HG02623 (cell line): Measurements from ENCODE around the gene RABAC1.

ENCODE experiments used
- ATAC-seq: cut with Tn5 transposase; IDR thresholded peaks from one replicate; pipeline ENCODE4 v1.9.1; 2021; ENCODE audit warnings: moderate library complexity; ENCODE audit not compliant: unreplicated experiment

The RABAC1 gene

DNA sequence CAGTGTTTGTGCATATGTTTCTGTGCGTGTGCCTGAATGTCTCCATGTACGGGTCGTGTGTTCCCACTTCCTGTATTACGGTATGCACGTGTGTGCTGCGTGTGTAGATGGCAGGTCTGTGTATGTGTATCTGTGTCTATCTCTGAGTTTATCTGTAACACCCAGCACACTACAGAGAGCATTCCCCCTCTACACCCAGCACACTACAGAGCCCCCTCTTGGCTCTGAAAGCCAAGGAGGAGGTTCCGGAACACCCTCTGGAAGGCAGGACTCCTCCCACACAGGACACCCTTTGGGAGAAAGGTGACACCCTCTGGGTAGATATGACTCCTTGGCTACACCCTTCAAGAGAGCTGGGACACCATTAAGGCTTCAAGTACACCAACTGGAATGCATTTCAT, 28.8 kb downstream of the RABAC1 start:
- ATAC-seq, result no peak

DNA sequence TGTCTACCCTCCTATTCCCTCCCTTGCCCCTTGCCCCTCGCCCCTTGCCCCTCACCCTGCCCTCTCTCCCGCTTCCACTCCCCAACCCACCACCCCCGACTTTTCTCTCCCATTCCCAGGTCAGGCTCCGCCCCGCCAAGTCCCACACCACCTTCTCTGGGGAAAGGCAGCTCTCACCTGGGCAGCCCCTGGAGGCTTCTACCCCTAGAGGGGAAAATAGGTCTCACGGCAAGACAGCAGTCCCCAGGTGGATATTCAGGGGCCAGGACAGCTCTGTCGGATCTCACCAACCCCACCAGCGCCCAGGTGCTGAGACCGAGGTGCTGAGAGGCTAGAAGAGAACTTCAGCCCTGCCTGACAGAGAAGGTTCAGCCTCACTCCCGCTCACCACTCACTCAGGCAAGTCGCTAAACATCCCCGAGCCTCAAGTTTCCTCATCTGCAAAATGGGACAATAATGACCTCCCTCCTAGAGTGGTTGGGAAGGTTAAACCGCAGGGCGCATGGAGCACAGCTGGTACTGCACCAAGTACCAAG, 29.5 kb downstream of the RABAC1 start:
- ATAC-seq, result no peak

DNA sequence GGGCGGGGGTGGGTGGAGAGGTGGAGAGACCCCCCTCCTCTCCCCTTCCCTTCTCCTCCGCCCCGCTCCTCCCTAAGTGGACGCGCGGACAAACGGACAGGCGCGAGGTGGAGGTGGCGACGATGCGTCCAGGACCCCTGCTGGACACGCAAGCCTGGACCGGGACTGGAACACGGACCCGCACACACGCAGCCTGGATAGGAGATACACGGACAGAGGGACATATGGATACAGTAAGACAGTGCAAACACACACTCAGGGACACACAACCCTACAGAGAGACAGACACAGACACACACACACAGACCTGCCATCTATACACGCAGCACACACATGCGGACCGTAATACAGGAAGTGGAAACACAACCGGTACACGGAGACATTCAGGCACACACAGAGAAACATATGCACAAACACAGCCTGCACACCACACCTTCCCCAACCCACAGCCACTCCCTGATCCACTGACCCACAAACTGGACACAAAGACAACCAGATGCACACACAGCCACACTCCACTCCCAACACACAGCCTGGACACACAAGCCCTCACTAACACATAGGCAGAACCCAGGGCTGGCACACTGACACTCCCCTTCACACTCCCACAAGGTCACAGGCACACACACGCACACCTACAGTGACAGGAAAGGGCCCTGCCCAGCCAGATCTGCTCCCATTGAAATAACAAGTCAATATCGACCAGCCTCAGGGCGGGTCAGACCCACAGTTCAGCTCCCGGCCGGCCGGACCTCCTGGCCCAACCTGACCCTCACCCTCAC, 30.2 kb downstream of the RABAC1 start:
- ATAC-seq, result no peak

DNA sequence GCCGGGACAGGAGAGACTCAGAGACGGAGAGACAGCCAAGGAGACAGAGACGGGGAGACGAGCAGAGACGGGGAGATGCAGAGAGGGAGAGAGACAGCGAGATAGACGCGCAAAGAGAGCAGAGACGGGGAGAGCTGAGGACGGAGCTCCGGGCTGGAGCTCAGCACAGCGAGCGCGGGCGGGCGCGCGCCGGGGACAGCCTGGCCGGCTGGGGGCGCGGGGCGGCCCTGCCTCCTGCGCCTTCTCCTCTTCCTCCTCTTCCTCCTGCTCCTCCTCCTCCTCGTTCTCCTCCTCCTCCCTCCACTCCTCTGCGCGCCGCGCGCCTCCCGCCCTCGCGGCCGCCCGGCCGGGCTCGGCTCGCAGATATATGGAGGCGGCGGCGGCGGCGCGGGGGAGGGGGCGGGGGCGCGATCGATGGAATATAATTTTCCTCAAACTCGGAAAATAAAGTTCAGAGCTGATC, 30.9 kb downstream of the RABAC1 start, which contains the start of gene ERFL:
TSS of gene ERFL (minus strand) at position 229 of the 463 bp plus-strand sequence. CDS start 15,530 bp downstream, outside the sequence.
- ATAC-seq, result no peak

DNA sequence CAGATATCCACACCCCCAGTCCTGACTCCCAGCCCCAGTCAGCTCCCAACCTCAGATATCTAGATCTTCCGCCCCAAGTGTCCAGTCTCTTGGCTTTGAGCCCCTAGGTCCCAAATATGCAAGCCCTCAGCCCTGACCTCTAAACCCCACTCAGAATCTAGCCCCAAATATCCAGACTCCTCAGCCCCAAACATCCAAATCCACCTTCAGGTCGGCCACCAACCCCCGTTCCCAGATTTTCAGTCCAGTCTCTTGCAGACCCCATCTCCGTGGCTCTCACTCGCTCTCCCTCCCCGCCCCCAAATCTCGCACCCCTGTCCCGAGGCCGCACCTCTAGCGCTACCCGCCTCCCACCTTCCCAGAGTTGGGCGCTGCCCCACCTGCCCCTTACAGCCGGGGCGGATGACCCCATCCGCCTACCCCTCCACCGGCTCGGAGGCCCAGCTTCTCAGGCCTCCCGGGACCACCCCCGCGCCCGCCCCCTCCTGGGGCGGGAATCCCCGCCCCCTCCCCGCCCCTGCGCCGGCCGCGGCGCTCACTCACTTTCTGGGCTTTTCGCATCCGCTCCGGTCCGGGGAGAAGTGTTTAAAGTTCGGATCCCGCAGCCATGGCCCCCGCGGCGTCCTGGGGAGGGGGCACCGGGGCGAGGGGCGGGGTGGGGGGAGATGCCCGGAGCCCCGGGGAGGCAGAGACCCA, 31.5 kb downstream of the RABAC1 start:
- ATAC-seq, result no peak

DNA sequence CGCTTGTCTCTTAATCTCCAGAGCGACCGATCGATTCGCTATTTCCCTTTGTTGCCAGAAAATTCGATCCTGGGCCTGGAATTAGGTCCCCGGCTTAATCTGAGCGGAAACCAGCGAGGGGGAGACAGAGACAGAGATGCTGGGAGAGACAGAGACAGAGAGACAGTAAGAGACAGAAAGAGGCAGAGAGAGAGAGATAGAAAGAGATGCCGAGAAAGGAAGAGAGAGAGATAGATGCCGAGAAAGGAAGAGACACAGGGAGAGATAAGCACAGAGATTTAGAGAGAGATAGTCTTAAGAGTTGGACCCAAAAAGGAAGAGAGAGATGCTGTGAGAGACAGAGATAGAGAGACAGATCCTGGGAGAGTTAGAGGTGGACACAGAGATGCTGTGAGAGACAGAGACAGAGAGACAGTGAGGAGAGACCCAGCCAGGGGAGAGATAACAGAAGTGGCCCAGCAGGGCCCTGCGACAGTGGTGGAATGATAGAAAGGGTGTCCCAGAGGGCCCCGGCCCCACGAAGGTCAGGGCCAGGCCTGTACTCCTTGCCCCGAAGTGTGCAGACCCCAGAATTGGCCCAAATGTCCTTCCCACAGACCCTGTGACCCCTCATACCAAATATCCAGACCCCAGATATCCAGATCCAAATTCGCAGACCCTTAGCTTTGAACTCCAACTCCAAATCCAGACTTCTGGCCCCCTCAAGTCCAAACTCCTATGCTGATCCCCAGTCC, 32.2 kb downstream of the RABAC1 start:
- ATAC-seq, result no peak

DNA sequence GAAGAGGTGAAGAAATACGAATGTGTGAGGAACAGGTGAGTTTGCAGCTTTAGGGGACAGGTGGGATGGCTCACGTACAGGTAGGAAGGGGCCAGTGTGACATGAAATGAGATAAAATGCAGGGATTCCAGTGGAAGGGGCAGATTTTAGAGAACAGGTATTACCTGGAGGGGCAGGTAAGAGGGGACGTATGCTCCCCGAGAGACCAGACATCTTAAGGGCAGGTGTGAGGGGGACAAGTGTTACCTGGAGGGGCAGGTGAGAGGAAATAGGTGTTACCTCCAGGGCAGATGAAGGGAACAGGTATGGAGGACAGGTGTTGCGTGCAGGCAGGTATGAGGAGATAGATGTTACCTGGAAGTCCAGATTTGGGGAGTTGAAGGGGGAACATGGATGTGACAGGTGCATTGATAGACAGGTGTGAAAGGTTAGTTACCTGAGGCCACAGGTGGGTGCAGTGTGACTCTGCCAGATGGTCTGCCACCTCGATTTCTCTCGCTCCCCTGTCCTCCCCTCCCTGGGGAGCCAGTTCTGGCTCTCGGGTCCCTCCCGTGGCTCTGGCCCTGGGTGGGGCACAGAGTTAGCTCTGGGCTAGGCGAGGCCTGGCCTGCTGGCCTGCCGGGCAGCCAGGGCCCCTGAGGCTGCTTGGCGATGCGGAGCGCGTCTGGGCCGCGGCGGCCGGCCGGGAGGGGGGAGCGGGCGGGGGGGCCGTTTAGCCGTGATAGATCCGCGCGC, 32.9 kb downstream of the RABAC1 start:
- ATAC-seq, result no peak

DNA sequence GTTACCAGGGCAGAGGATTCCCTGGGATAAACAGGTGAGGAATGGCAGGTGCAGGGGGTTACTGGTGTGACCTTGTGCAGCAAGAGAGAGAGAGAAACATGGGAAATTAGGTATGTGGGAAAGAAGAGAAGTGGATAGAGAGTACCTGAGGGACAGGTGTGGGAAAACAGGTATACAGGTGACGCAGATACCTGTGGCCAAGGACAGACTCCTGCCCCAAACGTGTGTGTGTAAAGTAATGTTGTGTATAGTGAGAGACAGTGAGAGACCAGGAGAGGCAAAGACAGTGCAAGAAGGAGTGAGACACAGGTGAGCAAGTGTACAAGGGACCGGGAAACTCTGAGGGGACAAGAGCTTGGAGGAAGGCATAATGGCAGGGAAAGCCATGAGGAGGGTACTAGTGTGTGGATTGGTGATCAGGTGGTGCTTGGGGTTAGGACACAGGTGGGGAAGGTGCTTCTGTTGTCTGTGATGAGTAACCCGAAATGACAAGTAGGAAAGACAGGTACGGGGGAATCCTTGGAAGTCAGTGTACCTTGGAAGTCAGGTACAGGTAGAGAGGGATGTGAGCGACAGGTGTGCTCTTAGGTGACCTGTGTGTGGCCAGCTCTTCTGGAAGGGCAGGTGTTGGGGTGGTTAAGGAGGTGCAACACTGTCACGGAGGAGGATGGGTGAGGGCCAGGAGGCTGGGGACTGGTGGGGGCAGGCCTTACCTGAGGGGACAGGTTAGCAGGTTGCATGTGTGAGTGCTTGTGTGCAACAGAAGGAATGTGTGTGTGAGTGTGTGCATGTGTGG, 33.7 kb downstream of the RABAC1 start:
- ATAC-seq, result no peak

DNA sequence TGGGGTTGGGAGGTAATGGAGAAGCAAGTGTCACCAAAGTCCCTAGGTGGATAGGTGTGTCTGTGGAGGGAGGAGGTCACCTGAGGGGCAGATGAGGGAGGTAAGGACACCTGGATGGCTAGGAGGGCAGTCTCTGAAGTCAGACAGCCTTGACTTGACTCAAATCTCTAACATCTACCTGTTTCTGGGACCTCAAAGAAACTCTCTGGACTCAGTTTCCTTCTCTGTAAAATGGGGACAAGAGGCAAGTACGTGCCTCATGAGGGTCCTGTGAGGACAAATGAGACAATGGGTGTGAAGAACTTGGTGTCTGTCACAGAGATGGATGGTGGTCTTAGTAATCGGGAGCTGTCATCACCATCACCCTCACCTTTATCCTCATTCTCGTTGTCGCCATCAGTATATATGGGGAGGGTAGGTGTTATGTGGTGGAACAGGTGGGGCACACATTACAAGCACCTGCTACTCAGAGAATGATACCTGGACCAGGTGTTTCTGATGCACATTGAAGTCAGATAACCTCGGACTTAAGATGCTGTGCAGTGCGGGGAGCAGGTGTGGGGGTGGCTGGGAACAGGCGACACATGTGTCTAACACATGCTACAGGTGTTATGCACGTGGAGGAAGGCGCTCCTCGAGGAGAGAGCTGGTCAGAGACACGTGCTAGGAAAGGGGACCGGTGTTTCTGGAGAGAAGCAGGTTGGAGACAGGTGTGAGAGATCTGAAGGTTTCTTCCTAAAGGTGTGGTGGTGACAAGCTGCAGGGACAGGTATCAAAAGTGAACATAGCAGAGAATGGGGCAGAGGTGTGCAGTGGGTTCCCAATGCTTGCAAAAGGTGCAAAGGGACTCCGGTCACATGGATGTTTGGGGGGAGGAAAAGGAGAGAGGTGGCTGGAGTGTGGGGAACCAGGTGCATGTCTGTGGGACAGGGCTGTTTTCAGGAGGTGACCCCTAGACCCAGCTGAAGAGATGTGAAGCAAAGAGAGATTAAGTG, 34.7 kb downstream of the RABAC1 start:
- no peak for ATAC-seq

DNA sequence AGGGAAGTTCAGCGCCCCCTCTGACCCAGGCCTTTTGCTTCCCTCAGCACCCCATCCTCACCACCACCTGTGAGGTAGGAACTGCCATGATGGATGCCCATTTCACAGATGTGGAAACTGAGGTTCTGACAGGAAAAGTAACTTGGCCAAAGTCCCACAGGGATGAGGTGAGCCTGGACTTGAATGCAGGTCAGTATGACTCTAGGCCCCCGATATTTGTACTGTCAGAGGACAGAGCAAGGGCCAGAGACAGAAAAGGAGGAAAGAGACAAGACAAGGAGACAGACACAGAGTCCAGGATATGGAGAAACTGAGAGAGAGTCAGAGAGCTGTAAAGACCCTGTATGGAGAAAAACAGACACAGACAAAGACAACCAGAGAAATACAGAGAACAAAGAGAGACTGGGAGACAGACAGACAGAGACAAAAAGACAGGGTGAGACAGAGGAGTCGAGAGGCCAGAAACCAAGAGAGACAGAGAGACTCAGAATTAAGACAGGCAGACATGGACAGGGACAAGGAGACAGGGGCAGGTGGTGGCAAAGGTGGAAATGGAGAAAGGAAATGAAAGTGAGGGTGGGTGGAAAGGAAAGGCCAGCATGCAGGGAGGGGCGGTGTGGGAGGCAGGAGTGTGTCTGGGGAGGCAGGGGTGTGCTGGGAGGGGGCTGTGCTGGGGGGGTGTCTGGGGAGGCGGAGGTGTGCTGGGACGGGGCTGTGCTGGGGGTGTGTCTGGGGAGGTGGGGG, 35.9 kb downstream of the RABAC1 start:
- no peak for ATAC-seq

DNA sequence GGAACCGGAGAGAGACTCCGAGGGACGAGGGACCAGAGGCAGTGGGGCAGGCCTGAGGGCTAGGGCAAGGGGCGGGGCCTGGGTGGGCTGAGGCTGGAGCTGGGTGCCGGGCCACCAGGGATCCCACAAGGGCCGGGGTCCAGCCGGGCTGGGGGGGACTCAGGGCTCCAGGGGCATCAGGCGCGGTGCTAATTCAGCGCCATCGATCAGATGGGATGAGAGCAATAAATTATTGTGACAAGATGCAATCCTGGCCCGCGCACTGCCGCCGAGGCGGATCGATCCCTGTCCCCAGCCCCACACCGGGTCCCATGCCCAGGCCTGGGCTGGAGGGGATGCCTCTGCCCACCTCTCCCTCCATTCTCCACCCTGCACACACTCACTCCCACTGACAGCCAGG, 36.5 kb downstream of the RABAC1 start:
- ATAC-seq, result no peak

DNA sequence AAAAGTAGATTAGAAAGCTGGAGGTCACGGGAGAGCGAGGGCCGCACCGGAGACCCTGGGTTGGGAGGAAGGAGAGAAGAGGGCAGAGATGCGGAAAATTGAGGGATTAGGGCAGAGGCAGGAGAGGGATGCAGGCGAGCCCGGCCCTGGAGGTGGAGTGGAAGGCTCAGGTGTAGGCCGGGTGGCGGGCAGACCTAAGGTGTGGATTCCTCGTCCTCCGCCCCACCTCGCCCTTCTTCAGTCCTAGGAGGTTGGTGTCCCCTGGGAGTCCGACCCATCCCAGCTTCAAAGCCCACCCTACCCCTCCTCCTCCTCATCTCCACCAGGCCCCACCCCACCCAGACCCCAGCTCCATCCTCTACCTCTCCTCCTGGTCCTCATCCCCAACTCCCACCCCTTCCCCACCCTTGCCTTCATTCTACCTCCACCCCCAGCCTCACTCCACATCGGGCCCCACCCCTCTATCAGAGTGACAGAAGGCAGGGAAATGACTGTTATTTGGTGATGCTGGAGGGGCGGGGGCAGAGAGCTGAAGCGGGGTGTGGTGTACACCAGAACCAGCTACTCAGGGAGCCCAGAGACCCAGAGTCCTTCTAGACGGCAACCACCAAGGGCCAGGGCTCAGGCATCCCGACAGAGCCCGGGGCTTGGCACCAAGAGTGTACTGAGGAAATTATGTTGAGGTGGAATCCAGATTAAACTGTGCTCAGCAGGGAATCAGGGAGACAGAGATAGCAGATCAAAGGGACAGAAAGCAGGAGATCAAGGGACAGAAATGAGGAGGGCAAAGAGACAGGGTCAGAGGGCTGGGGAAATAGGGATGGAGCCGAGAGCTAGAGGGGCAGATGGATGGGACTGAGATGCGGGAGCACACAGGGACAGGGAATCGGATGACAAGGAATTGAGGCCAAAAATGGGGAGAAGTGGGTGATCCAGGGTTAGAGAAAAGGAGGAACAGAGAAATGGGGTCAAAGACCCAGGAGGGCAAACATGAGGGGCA, 37.2 kb downstream of the RABAC1 start:
- ATAC-seq, result no peak

DNA sequence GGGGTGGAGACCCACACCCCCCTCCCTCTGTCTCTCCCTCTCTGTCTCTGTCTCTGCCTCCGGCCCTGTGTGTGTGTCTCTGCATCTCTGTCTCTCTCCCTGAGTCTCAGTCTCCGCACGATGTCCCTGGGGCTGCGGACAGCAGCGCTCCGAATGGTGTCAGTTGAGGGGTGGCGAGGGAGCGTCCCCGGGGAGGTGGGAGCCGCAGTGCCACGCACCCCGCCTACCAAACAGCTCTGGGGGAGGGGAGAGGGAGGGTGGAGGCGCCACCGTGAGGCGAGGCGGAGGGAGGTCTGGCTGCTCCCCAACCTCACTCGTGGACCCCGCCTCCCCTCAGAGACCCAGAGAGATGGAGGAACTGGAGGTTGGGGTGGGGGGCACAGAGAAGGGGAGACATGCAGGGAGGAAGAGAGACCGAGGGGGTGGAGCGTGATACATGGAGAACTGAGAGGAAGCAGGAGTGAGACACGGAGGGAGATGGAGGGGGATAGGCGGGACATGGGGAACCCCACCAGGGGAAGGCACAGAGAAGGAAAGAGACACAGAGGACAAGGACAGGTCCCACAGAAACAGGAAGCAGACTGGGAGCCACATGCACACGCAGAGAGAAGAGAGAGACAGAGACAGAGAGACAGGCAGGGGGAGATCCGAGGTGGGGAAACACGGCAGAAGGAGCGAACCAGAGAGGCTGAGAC, 38.1 kb downstream of the RABAC1 start:
- ATAC-seq, result no peak

DNA sequence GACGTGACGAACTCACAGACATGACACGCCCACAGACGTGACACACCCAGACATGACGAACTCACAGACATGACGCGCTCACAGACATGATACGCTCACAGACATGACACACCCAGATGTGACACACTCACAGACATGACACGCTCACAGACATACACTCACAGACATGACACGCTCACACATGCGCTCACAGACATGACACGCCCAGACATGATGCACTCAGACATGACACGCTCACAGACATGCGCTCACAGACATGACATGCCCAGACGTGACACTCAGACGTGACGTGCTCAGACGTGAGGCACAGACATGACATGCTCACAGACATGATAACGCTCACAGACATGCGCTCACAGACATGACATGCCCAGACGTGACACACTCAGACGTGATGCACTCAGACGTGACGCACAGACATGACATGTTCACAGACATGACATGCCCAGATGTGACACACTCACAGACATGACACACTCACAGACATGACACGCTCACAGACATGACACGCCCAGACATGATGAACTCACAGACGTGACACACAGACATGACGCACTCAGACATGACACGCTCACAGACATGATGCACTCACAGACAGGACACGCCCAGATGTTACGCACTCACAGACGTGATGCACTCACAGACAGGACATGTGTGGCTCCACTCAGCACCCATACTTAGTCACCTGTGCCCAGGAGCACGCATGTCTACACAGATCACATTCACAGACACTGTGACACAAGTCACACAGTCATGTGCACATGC, 39.0 kb downstream of the RABAC1 start:
- no peak for ATAC-seq

DNA sequence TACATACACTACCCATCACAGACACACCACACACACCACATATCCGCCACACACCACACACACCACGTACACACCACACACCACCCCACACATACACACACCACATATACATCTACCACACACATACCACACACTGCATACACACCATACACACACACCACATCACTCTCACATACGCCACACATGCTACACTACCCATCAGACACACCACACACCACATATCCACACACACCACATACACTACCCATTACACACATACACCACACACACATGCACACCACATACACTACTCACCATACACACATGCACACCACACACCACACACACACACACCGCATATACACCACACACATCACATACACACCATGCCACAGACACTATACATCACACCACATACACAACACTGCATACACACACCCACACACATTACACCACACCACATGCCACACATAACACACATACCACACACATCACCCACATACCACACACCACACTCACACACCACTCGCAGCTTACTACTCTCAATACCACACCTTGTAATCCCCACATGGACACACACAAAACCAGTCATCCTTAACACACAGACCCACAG, 40.4 kb downstream of the RABAC1 start:
- ATAC-seq, result no peak
